ENCODE data around the gene SIX5.

GRCh38 chr19:45746866-45747265, 22.2 kb downstream of the SIX5 start:
- TF ChIP-seq CTCF (conservative IDR thresholded peaks at IDR 0.05), result no peak
- TF ChIP-seq EZH2 (IDR thresholded peaks at IDR 0.05; ENCODE audit: low read depth), result no peak

All from PC-9 (cell line).